ENCODE measurements around the gene ITGB3BP. TPM values are rescaled to one million over a fixed set of nuclear protein-coding genes. Genes with fewer than 3 reads are reported as not detected.
A peak's percentile ranks its signal among the peaks of the same experiment; 100 is the strongest.

ITGB3BP gene
- total RNA-seq, 1 experiment from 2014 or later = 50.2 TPM

DNA sequence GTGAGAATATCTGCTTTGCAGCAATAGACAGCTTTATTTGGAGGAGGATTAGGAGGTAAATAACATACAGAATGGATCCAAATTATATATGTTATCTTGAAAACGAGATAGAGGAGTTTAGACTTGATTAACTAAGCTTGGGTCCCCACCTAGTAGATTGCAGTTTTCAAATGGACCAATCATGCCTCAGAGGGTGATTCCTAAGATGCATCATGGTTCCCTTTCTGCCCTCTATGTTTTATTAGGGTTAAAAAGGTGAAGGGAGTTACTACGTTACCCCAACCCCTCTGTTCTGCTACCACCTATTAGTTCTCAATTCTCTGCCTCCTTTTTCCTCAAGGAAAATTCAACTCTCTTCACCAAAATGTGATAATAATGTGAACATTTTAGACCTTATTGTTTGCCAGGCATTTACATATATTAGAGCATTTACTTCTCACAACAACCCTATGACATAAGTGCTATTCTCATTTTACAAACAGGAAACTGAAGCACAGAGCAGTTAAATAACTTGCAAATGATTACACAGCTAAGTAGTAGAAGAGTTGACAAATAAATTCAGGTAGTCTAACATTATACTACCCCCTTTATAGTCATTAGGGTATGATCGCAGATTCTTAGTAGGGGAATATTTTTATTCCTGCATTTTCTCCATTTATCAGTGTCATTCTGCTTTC is 46.8 kb upstream of the ITGB3BP start:
- POLR2A ChIA-PET = no interaction called here
- H3K36me3 Mint-ChIP-seq = peaks cover 6% of the 10 kb centered on the region
- DNase-seq (ENCODE audit: low spot score) = no peak
- no peak for TF ChIP-seq ETV6 (CRISPR knock-in tag; IDR thresholded peaks at IDR 0.05)
- no peak for TF ChIP-seq TEAD4 (CRISPR knock-in tag; IDR thresholded peaks at IDR 0.05)
- TF ChIP-seq ZNF425 (CRISPR knock-in tag; conservative IDR thresholded peaks at IDR 0.05) = no peak
- TF ChIP-seq KAT7 (CRISPR knock-in tag; IDR thresholded peaks at IDR 0.05; ENCODE audit: borderline replicate concordance) = no peak
- TF ChIP-seq SMAD3 (CRISPR knock-in tag; IDR thresholded peaks at IDR 0.05; ENCODE audit: borderline replicate concordance) = no peak
- no peak for TF ChIP-seq AFF4 (CRISPR knock-in tag; IDR thresholded peaks at IDR 0.05; ENCODE audit: borderline replicate concordance)
- TF ChIP-seq NFE2L1 (CRISPR knock-in tag; IDR thresholded peaks at IDR 0.05) = no peak
- no peak overlapping the region for H3K4me3 Mint-ChIP-seq
- no peaks in the 10 kb centered on the region for H3K27me3 Mint-ChIP-seq (ENCODE audit: low read depth)
- H3K9me3 Mint-ChIP-seq = peaks cover 12% of the 10 kb centered on the region
- peak overlapping the region; percentile 20 for H3K27ac Mint-ChIP-seq
- ATAC-seq = no peak; the same call in 1 of the 2 replicates
- H3K4me1 Mint-ChIP-seq = peaks cover 24% of the 10 kb centered on the region
- CTCF ChIA-PET = no interaction called here

- Mint-ChIP-seq H3K9me3 (peaks cover 19% of the 10 kb centered on the region), H3K4me1 (peaks cover 24% of the 10 kb centered on the region), H3K4me3 (no peak overlapping the region), H3K36me3 (peaks cover 12% of the 10 kb centered on the region), H3K27ac (peak overlapping the region; percentile 2), H3K27me3 (ENCODE audit: low read depth) (no peaks in the 10 kb centered on the region)
- DNase-seq (ENCODE audit: low spot score) = no peak
- TF ChIP-seq FOXP4 (CRISPR knock-in tag; IDR thresholded peaks at IDR 0.05) (no peak), SMAD4 (CRISPR knock-in tag; IDR thresholded peaks at IDR 0.05) (no peak)
- TF ChIP-seq, protein P1, sequence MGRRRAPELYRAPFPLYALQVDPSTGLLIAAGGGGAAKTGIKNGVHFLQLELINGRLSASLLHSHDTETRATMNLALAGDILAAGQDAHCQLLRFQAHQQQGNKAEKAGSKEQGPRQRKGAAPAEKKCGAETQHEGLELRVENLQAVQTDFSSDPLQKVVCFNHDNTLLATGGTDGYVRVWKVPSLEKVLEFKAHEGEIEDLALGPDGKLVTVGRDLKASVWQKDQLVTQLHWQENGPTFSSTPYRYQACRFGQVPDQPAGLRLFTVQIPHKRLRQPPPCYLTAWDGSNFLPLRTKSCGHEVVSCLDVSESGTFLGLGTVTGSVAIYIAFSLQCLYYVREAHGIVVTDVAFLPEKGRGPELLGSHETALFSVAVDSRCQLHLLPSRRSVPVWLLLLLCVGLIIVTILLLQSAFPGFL (CRISPR knock-in tag; IDR thresholded peaks at IDR 0.05; ENCODE audit: borderline replicate concordance) = no peak
- no peak for ATAC-seq
- ChIA-PET CTCF (no interaction called here), POLR2A (no interaction called here)
Measured at GRCh38 chr1:63569068-63569467, 46.0 kb upstream of the ITGB3BP start.

GRCh38 chr1:63563745-63564144 is 40.7 kb upstream of the ITGB3BP start:
- CTCF ChIA-PET = interaction anchor here (0.7 to 1.4 kb wide), 2 partner anchors 9 to 12 kb away, joined by 3 to 5 read pairs; no protein-coding TSS in a partner anchor
- Mint-ChIP-seq H3K27me3 (ENCODE audit: low read depth) (no peaks in the 10 kb centered on the region), H3K4me1 (no peaks in the 10 kb centered on the region), H3K9me3 (peaks cover 26% of the 10 kb centered on the region), H3K27ac (no peak overlapping the region), H3K4me3 (no peak overlapping the region), H3K36me3 (peaks cover 15% of the 10 kb centered on the region)
- POLR2A ChIA-PET = no interaction called here
- ATAC-seq (no peak), DNase-seq (ENCODE audit: low spot score) (no peak)
- TF ChIP-seq TP53 (CRISPR knock-in tag; IDR thresholded peaks at IDR 0.05) (no peak), JAZF1 (CRISPR knock-in tag; IDR thresholded peaks at IDR 0.05) (no peak), PRDM15 (CRISPR knock-in tag; IDR thresholded peaks at IDR 0.05) (no peak), SOX15 (CRISPR knock-in tag; IDR thresholded peaks at IDR 0.05) (no peak), ERG (CRISPR knock-in tag; IDR thresholded peaks at IDR 0.05) (no peak), ZNF232 (CRISPR knock-in tag; IDR thresholded peaks at IDR 0.05) (no peak)
